ENCODE measurements around the gene GIPC2.

Gene GIPC2

GRCh38 chr1:78145105-78145580 lies 99.4 kb downstream of the GIPC2 start:
- DNase-seq (ENCODE audit: low read depth): no peak

- DNase-seq (ENCODE audit: low read depth): no peak
Measured at GRCh38 chr1:78146205-78146771, 100.5 kb downstream of the GIPC2 start.

GRCh38 chr1:78147031-78147430 lies 101.3 kb downstream of the GIPC2 start:
- no peak for DNase-seq (ENCODE audit: low read depth)

- DNase-seq (ENCODE audit: low read depth): no peak
Measured at GRCh38 chr1:78153092-78153736, 107.4 kb downstream of the GIPC2 start.

GRCh38 chr1:78155121-78155520 lies 109.4 kb downstream of the GIPC2 start:
- DNase-seq (ENCODE audit: low read depth): no peak

- no peak for DNase-seq (ENCODE audit: low read depth)
Measured at GRCh38 chr1:78156805-78157521, 111.2 kb downstream of the GIPC2 start.

- DNase-seq (ENCODE audit: low read depth): no peak
Measured at GRCh38 chr1:78165816-78166215, 120.0 kb downstream of the GIPC2 start.

- DNase-seq (ENCODE audit: low read depth): no peak
Measured at GRCh38 chr1:78168306-78168705, 122.5 kb downstream of the GIPC2 start.

- DNase-seq (ENCODE audit: low read depth): no peak
Measured at GRCh38 chr1:78170859-78171258, 125.1 kb downstream of the GIPC2 start.

GRCh38 chr1:78171736-78172590 lies 126.2 kb downstream of the GIPC2 start:
- DNase-seq (ENCODE audit: low read depth): no peak

- no peak for DNase-seq (ENCODE audit: low read depth)
Measured at GRCh38 chr1:78176448-78176847, 130.7 kb downstream of the GIPC2 start.

- no peak for DNase-seq (ENCODE audit: low read depth)
Measured at GRCh38 chr1:78177708-78178270, 132.0 kb downstream of the GIPC2 start.

GRCh38 chr1:78178816-78179215 lies 133.1 kb downstream of the GIPC2 start:
- DNase-seq (ENCODE audit: low read depth): no peak

- DNase-seq (ENCODE audit: low read depth): no peak
Measured at GRCh38 chr1:78184460-78185072, 138.8 kb downstream of the GIPC2 start.

All from stimulated activated CD8-positive, alpha-beta memory T cell treated with anti-CD3 and anti-CD28 coated beads, Interleukin-12 subunit alpha, Interleukin-12 subunit beta, amount 100 ng/mL, for 4 hours (primary cell).